ENCODE measurements around the gene SYT12. TPM values are rescaled to one million over a fixed set of nuclear protein-coding genes. Genes with fewer than 3 reads are reported as not detected.

The SYT12 gene
- total and polyA plus RNA-seq, 2 of the 13 experiments (the other 11 are each of a cell fraction or from before 2014, with no cell fraction given) = 0.01 to 0.02 TPM

GRCh38 chr11:67027943-67028542, 5.1 kb downstream of the SYT12 start:
- H3K9me3 ChIP-seq (ENCODE audit: low read length) = no peaks in the 10 kb centered on the region
- WGBS (ENCODE audit: low lambda C conversion rate) = 58% methylated on average over 5 of the region's 6 CpGs
- peaks cover 9 to 53% of the 10 kb centered on the region in 2 experiments; a peak in 4 of 5 replicates for H3K27me3 ChIP-seq (ENCODE audit: control insufficient read depth in 1 of 2, insufficient read depth in 2 of 2, low read length in 2 of 2)
- H2AFZ ChIP-seq (ENCODE audit: low read length) = no peak overlapping the region
- no peak overlapping the region for H3K4me2 ChIP-seq (ENCODE audit: low read depth, low read length)
- intact Hi-C loops (cut with micrococcal nuclease; ENCODE audit: unreplicated experiment) (no loop called here), in situ Hi-C loops (cut with HindIII; ENCODE audit: extremely low pct_ligation_motif_present, low pct_unique_long_range_greater_than_20kb) (no loop called here)
- DNase-seq (ENCODE audit: low spot score) (no peak), FAIRE-seq (no peak), ATAC-seq (no peak)
- no peaks in the 10 kb centered on the region for H3K36me3 ChIP-seq (replicated peaks in 1 of 2; ENCODE audit: control insufficient read depth in 1 of 2, insufficient read depth in 2 of 2, low read length in 2 of 2)
- BruUV-seq (replicated peaks) = no TSS peak
- ChIA-PET CTCF (ENCODE audit: low intra/inter-chr PET ratio, low total read pairs) (no interaction called here), POLR2A (no interaction called here)
- H3K4me1 ChIP-seq (ENCODE audit: insufficient read depth, low read length) = peaks cover 6% of the 10 kb centered on the region
- no peak overlapping the region for H3K9ac ChIP-seq (ENCODE audit: insufficient read depth, low read depth, low read length)
- H3K4me3 ChIP-seq (replicated peaks in 1 of 3; ENCODE audit: insufficient read depth in 1 of 3, low read depth in 2 of 3, low read length in 3 of 3) = no peak overlapping the region
- 0 out of 2 replicates have a peak, but pooled peaks cover 4% of the 10 kb centered on the region for H4K20me1 ChIP-seq (ENCODE audit: insufficient read depth, low read length)
- no peaks in the 10 kb centered on the region for H3K79me2 ChIP-seq (ENCODE audit: insufficient read depth, low read length)
- H3K27ac ChIP-seq (ENCODE audit: extremely low read length, insufficient read depth, low read length) = no peak overlapping the region
- TF ChIP-seq ZNF784 (CRISPR knock-in tag; IDR thresholded peaks at IDR 0.05; ENCODE audit: borderline replicate concordance) = no peak
- no peak for TF ChIP-seq ZNF180 (CRISPR knock-in tag; IDR thresholded peaks at IDR 0.05; ENCODE audit: borderline replicate concordance, low read depth)
- TF ChIP-seq RBM22 (optimal IDR thresholded peaks at IDR 0.05; ENCODE audit: low read length) = no peak
- TF ChIP-seq ZNF224 (CRISPR knock-in tag; IDR thresholded peaks at IDR 0.05) = no peak
- TF ChIP-seq ZFP36 (IDR thresholded peaks at IDR 0.05; ENCODE audit: borderline replicate concordance, low read depth, low read length, partially characterized antibody) = no peak
- no peak for TF ChIP-seq RARG (CRISPR knock-in tag; IDR thresholded peaks at IDR 0.05; ENCODE audit: low read depth)
- TF ChIP-seq DRAP1 (CRISPR knock-in tag; IDR thresholded peaks at IDR 0.05) = no peak
- TF ChIP-seq ZNF431 (CRISPR knock-in tag; IDR thresholded peaks at IDR 0.05; ENCODE audit: borderline replicate concordance, low read depth) = no peak
- no peak for TF ChIP-seq CEBPG (CRISPR knock-in tag; IDR thresholded peaks at IDR 0.05)
- TF ChIP-seq KDM2A (CRISPR knock-in tag; IDR thresholded peaks at IDR 0.05; ENCODE audit: borderline replicate concordance, low read depth) = no peak
- no peak for TF ChIP-seq ZNF446 (CRISPR knock-in tag; IDR thresholded peaks at IDR 0.05)
- TF ChIP-seq ZNF337 (CRISPR knock-in tag; IDR thresholded peaks at IDR 0.05; ENCODE audit: borderline replicate concordance, low read depth) = no peak

Data from HepG2 (cell line).